Central memory CD4-positive, alpha-beta T cell (primary cell): ENCODE measurements around the gene EDIL3.
"Not testable (repeated sequence)": the region's sequence is repeated elsewhere in the genome, so short reads cannot be mapped to it uniquely, and the experiment has no call there.

Source experiments
- DNase-seq: peaks from one replicate; pipeline ENCODE4 v3.0.0; 2022

The EDIL3 gene

GRCh38 chr5:84378961-84379360 is 5.7 kb downstream of the EDIL3 start:
- no peak for DNase-seq

GRCh38 chr5:84378420-84378819 is 6.3 kb downstream of the EDIL3 start:
- DNase-seq, result no peak

- DNase-seq, result no peak
Measured at GRCh38 chr5:84376346-84376745, 8.3 kb downstream of the EDIL3 start.

GRCh38 chr5:84374568-84374967 is 10.1 kb downstream of the EDIL3 start:
- DNase-seq, result no peak

- no peak for DNase-seq
Measured at GRCh38 chr5:84373506-84373905, 11.2 kb downstream of the EDIL3 start.

GRCh38 chr5:84372066-84372695 is 12.5 kb downstream of the EDIL3 start:
- no peak for DNase-seq

GRCh38 chr5:84370176-84370575 is 14.5 kb downstream of the EDIL3 start:
- DNase-seq, result no peak

- no peak for DNase-seq
Measured at GRCh38 chr5:84364043-84364442, 20.6 kb downstream of the EDIL3 start.

- no peak for DNase-seq
Measured at GRCh38 chr5:84362061-84362720, 22.5 kb downstream of the EDIL3 start.

GRCh38 chr5:84361572-84361971 is 23.1 kb downstream of the EDIL3 start:
- no peak for DNase-seq

- DNase-seq, result no peak
Measured at GRCh38 chr5:84360056-84360455, 24.6 kb downstream of the EDIL3 start.

GRCh38 chr5:84354101-84354500 is 30.6 kb downstream of the EDIL3 start:
- DNase-seq, result no peak

- no peak for DNase-seq
Measured at GRCh38 chr5:84344788-84345187, 39.9 kb downstream of the EDIL3 start.

GRCh38 chr5:84343171-84343570 is 41.5 kb downstream of the EDIL3 start:
- no peak for DNase-seq

- DNase-seq, result no peak
Measured at GRCh38 chr5:84332106-84332505, 52.6 kb downstream of the EDIL3 start.

GRCh38 chr5:84327591-84327990 is 57.1 kb downstream of the EDIL3 start:
- DNase-seq, result no peak

GRCh38 chr5:84322646-84323045 is 62.0 kb downstream of the EDIL3 start:
- no peak for DNase-seq

- DNase-seq, result not testable (repeated sequence)
Measured at GRCh38 chr5:84317826-84318225, 66.9 kb downstream of the EDIL3 start.

GRCh38 chr5:84312280-84312679 is 72.4 kb downstream of the EDIL3 start:
- DNase-seq, result not testable (repeated sequence)

GRCh38 chr5:84309850-84310249 is 74.8 kb downstream of the EDIL3 start:
- not testable (repeated sequence) for DNase-seq

GRCh38 chr5:84306601-84307000 is 78.1 kb downstream of the EDIL3 start:
- no peak for DNase-seq

GRCh38 chr5:84304599-84304998 is 80.1 kb downstream of the EDIL3 start:
- DNase-seq, result no peak

- no peak for DNase-seq
Measured at GRCh38 chr5:84303315-84303714, 81.4 kb downstream of the EDIL3 start.

- DNase-seq, result no peak
Measured at GRCh38 chr5:84301535-84301934, 83.1 kb downstream of the EDIL3 start.

- no peak for DNase-seq
Measured at GRCh38 chr5:84299959-84300358, 84.7 kb downstream of the EDIL3 start.
